HepG2 (cell line): ENCODE results near the gene PACSIN1. TPM values are rescaled to one million over a fixed set of nuclear protein-coding genes. Genes with fewer than 3 reads are reported as not detected.

Source experiments
- ATAC-seq: fragments of 200-7000 bp; cut with Tn5 transposase; 3 replicates; pipeline ENCODE4 v1.9.1; 2020; ENCODE audit warnings: mild to moderate bottlenecking, moderate library complexity
- BruUV-seq: library from RNA; stranded (reverse); fragments of 400-500 nt; replicated peaks from 2 replicates; lab custom pipeline; 2021; lab: Mats Ljungman, UMichigan
- CTCF ChIA-PET: fragments of 300-600 bp; formaldehyde crosslinking; extraction: SDS; loops from one replicate; lab custom pipeline; 2021; ENCODE audit warnings: low total read pairs, inconsistent platforms, low intra/inter-chr PET ratio; lab: Yijun Ruan, JAX
- POLR2A ChIA-PET: fragments of 350-600 bp; sonication (Branson Sonifier 250); formaldehyde crosslinking; loops from one replicate; lab custom pipeline; 2020; ENCODE audit warnings: antibody characterized with exemption, inconsistent platforms; lab: Yijun Ruan, JAX
- DNase-seq: peaks from one replicate; pipeline ENCODE4 v3.0.0-alpha.2; 2015; ENCODE audit warnings: low spot score
- FAIRE-seq: peaks from 3 replicates; lab custom pipeline; 2011; peaks lifted over from hg19 to GRCh38; lab: Jason Lieb, UNC
- H2AFZ ChIP-seq: one replicate; pipeline ENCODE4 v1.6.1; 2011; ENCODE audit warnings: low read length, inconsistent platforms
- H3K27ac ChIP-seq: fragments of 300-600 bp; 3 replicates; pipeline ENCODE4 v1.8.0; 2011; ENCODE audit warnings: mixed run types, mild to moderate bottlenecking, mixed read lengths, low read length, inconsistent platforms; ENCODE audit not compliant: insufficient read depth; ENCODE audit errors: extremely low read length
- H3K27me3 ChIP-seq, 2 experiments: fragments of 200-600 bp in 1 of 2; 2 replicates in 1 of 2; 3 replicates in 1 of 2; pipeline versions ENCODE4 v1.6.0 to v1.8.0; 2011; ENCODE audit warnings: low read length in 2 of 2, mild to moderate bottlenecking in 2 of 2, moderate library complexity in 2 of 2, inconsistent platforms in 1 of 2; ENCODE audit not compliant: insufficient read depth in 2 of 2, control insufficient read depth in 1 of 2
- H3K36me3 ChIP-seq, 2 experiments: fragments of 200-600 bp in 1 of 2; replicated peaks in 1 of 2; 2 replicates in 1 of 2; 3 replicates in 1 of 2; pipeline versions ENCODE4 v1.5.1 to v1.8.0; 2011; ENCODE audit warnings: low read length in 2 of 2, inconsistent platforms in 1 of 2; ENCODE audit not compliant: insufficient read depth in 2 of 2, control insufficient read depth in 1 of 2
- H3K4me1 ChIP-seq: 2 replicates; pipeline ENCODE4 v1.5.1; 2012; ENCODE audit warnings: low read length, inconsistent platforms; ENCODE audit not compliant: insufficient read depth
- H3K4me2 ChIP-seq: 2 replicates; pipeline ENCODE4 v1.6.0; 2011; ENCODE audit warnings: low read depth, low read length, inconsistent platforms
- H3K4me3 ChIP-seq, 3 experiments: fragments of 200-600 bp in 1 of 3; sonication (generic), shearing (Covaris generic) in 1 of 3; replicated peaks in 1 of 3; 2 replicates each; pipeline ENCODE4 v1.5.1; 2011 to 2016; ENCODE audit warnings: low read length in 3 of 3, inconsistent platforms in 2 of 3, low read depth in 2 of 3, mild to moderate bottlenecking in 2 of 3, control low read depth in 1 of 3, mixed read lengths in 1 of 3; ENCODE audit not compliant: insufficient read depth in 1 of 3
- H3K79me2 ChIP-seq: one replicate; pipeline ENCODE4 v1.6.1; 2011; ENCODE audit warnings: low read length, inconsistent platforms; ENCODE audit not compliant: insufficient read depth
- H3K9ac ChIP-seq: 2 replicates; pipeline ENCODE4 v1.6.0; 2011; ENCODE audit warnings: mild to moderate bottlenecking, low read depth, low read length, inconsistent platforms; ENCODE audit not compliant: insufficient read depth
- H3K9me3 ChIP-seq: 2 replicates; pipeline ENCODE4 v1.5.1; 2012; ENCODE audit warnings: mild to moderate bottlenecking, low read length
- H4K20me1 ChIP-seq: 2 replicates; pipeline ENCODE4 v1.6.0; 2011; ENCODE audit warnings: inconsistent platforms, mild to moderate bottlenecking, low read length, moderate library complexity; ENCODE audit not compliant: insufficient read depth
- PBX2 ChIP-seq: IDR thresholded peaks from 2 replicates; pipeline ENCODE4 v1.6.1; 2016; ENCODE audit warnings: control low read depth
- RNF2 ChIP-seq: fragments of 450-650 bp; conservative IDR thresholded peaks from 2 replicates; pipeline ENCODE4 v1.6.1; 2016; ENCODE audit warnings: low read depth
- ZFP36 ChIP-seq: fragments of 150-350 bp; IDR thresholded peaks from 2 replicates; pipeline ENCODE4 v1.6.1; 2018; ENCODE audit warnings: borderline replicate concordance, low read length, low read depth; ENCODE audit not compliant: partially characterized antibody
- ZMYM3 ChIP-seq: sonication (generic); formaldehyde crosslinking; IDR thresholded peaks from 2 replicates; pipeline ENCODE4 v1.5.1; 2020; ENCODE audit warnings: mild to moderate bottlenecking, missing genetic modification reagents
- ZNF33B ChIP-seq: sonication (generic); formaldehyde crosslinking; IDR thresholded peaks from 2 replicates; pipeline ENCODE4 v1.5.1; 2020; ENCODE audit warnings: mild to moderate bottlenecking, missing genetic modification reagents
- WGBS: methylation state at CpG from one replicate; pipeline ENCODE4 v1.1.6; 2017; ENCODE audit warnings: low lambda C conversion rate; 5-methylcytosine and 5-hydroxymethylcytosine counted together
- in situ Hi-C: cut with HindIII; loops from 2 replicates; pipeline ENCODE4 v1.10.0; 2017; ENCODE audit warnings: low pct_unique_long_range_greater_than_20kb; ENCODE audit not compliant: extremely low pct_ligation_motif_present
- intact Hi-C: fragments of 100-400 bp; cut with micrococcal nuclease; formaldehyde crosslinking; loops from one replicate; pipeline ENCODE4 v1.10.0; 2022; ENCODE audit not compliant: unreplicated experiment
- polyA plus RNA-seq, 8 experiments: library from polyadenylated mRNA; depleted of rRNA in 3 of 8; stranded (reverse) in 7 of 8; unstranded in 1 of 8; fragments of >200 nt; fragmentation: Illumina TruSeq in 4 of 8; extraction: Trizol in 4 of 8; gene quantifications; 2 replicates each; pipeline versions ENCODE4 v1.2.1 to v1.2.3, GENCODE V29; 2011 to 2016; ENCODE audit warnings: low read depth in 4 of 8, missing spikeins in 1 of 8, mixed read lengths in 1 of 8; ENCODE audit not compliant: insufficient read depth in 1 of 8
- total RNA-seq, 5 experiments: library from RNA; depleted of rRNA; stranded (reverse); fragments of >200 nt; fragmentation: Illumina TruSeq; extraction: Trizol; gene quantifications; 2 replicates each; pipeline ENCODE4 v1.2.3, GENCODE V29; 2016; ENCODE audit warnings: low read depth in 1 of 5

Gene PACSIN1
- total and polyA plus RNA-seq, 2 of the 13 experiments (the other 11 are each of a cell fraction or from before 2014, with no cell fraction given), result not detected

- intact Hi-C loops, result loop anchor here (2.0 kb wide), 1 partner anchor 61 kb away; no protein-coding TSS in a partner anchor
- Histone ChIP-seq H3K9ac (no peak overlapping the region), H3K27ac (no peak overlapping the region), H2AFZ (no peak overlapping the region), H3K4me3 (no peak overlapping the region), H3K4me1 (peaks cover 35% of the 10 kb centered on the region), H3K4me2 (no peak overlapping the region), H3K79me2 (no peaks in the 10 kb centered on the region), H3K36me3 (no peaks in the 10 kb centered on the region), H4K20me1 (peaks cover 2% of the 10 kb centered on the region; the same call in 1 of the 2 replicates), H3K27me3 (peaks cover 13 to 35% of the 10 kb centered on the region in 2 experiments; a peak in 4 of 5 replicates), H3K9me3 (no peaks in the 10 kb centered on the region)
- no peak for DNase-seq
- ChIA-PET CTCF (no interaction called here), POLR2A (no interaction called here)
- in situ Hi-C loops, result loop anchor here (10.0 kb wide), 1 partner anchor 141 kb away; no protein-coding TSS in a partner anchor
- TF ChIP-seq ZNF33B (CRISPR knock-in tag), result no peak
- TF ChIP-seq ZFP36, result peak; percentile 87
- peak; percentile 50; the same call in 1 of the 2 replicates for TF ChIP-seq ZMYM3 (CRISPR knock-in tag)
- no peak for TF ChIP-seq PBX2
- no peak for TF ChIP-seq RNF2
- FAIRE-seq, result no peak
- 25% methylated on average over 4 of the region's 4 CpGs for WGBS
- no peak for ATAC-seq
- no TSS peak for BruUV-seq
Observed at GRCh38 chr6:34463849-34464248, 2.0 kb upstream of the PACSIN1 start.
